Ammon's horn (tissue), 1 donor: ENCODE data around the gene MSMB.
"Not testable (repeated sequence)": the region's sequence is repeated elsewhere in the genome, so short reads cannot be mapped to it uniquely, and the experiment has no call there.

Experiments
- DNase-seq: peaks from one replicate; pipeline ENCODE4 v3.0.0-alpha.2; 2016; ENCODE audit warnings: low spot score

MSMB gene

DNA sequence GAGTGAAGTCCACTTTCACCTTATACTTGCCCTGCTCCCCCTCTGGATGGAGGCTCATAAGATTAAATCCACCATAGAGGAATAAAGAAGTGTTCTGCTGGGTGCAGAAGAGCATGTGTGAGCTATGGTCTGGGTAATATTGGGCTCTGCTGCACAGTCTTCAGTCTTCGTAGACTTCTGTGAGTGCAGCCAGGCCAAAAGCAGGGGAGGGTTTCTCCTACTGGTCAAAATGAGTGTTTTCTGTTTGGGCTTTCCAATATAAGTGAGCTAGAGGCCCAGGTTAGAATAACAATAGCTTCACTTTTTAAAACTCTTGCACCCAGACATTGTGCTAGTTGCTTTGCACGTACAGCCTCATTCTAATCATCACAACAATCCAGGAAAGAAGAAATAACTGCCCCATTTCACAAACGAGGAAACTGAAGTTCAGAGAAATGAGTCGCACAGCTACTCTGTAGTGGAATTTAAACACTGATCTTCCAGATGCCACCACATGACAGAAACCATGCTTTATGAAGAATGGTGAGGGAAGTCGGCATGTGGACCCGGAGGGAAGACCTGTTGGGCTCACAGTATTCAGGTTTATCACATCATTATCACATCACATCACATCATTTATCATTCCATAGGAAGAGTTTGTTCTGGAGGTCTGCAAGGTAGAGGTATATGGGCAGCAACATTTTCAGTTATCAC is 23.8 kb upstream of the MSMB start:
- DNase-seq: no peak

DNA sequence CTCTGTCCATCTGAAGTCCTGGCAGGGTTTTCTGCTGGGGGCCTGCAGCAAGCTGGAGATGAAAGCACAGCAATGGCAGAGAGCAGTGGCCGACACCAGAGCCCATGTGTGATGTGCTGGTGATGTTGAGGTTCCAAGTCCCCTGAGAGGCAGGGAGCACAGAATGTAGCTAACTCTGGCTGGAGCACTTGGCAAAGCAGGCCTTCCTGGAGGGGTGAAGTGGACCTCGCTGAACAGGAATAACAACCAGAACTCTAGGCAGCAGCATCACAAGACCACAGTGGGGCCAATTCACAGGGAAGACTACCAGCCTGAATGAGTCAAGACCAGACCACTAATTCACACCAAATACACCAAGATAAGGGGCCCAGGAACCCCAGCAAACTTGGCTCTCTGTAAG is 22.8 kb upstream of the MSMB start:
- no peak for DNase-seq

DNA sequence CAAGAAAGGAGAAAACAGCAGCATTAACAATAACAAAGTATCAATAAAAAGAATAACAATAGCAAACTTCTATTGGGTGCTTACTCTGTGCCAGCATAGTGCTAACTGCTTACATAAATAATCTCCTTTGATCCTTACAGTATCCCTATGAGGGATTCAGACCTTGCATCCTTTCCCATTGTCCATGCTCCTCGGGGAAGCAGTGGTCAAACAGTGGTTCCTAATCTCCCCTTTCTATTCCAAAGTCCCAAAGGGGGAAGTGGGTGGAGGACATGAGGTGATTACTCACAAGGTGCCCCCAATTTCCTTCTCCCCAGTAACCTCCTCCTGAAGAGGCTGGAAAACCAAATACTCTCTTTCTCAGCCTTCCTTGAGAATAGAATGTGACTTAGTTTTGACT is 22.0 kb upstream of the MSMB start:
- DNase-seq: no peak

DNA sequence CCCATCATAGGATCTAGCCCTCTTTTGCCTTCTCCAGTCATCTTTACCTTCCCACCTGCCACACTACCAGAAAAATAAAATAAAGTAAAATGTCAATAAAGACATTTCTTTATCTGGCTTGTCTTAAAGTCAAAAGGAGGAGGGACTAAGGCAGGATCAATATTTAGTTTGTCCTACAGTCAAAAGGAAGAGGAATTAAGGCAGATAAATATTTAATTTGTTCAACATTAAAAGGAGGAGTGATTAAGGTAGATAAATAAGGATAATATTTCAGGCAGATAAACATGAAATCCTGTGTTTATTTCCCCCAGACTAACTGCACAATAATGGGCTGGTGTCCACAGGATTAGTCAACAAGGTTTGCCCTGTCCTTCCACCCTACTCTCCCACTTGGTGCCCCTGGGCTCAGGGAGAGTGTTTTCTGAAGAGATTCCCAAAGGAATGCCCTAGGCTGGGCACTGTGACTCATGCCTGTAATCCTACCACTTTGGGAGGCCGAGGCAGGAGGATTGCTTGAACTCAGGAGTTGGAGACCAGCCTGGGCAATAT is 18.3 kb upstream of the MSMB start:
- no peak for DNase-seq

DNA sequence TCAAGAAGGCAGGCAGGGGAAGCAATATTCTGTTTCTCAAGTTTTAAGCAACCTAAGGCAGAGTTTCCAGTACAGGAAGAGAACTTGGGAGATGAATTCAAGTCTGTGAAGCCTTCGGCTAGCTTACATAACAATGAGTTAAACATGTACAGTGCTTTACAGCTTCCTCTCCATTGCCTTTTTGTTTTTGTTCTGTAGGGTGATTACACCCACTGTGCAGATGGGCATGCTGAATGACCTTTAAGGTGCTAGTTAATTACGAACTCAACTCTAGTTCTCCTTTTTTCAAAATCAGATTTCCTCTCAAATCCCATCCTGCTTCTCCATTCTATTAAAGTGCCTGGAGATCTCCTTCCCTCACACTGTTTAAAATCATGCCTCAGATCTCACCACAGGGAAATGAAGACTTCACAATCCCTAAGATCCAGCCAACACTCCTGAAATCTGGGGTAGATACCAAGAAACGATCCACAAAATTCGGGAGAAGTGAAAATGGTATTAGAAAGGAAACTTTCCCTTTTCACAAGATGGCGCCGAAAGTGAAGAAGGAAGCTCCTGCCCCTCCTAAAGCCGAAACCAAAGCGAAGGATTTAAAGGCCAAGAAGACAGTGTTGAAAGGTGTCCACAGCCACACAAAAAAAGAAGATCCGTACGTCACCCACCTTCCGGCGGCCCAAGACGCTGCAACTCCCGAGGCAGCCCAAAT is 16.8 kb upstream of the MSMB start:
- DNase-seq: no peak

DNA sequence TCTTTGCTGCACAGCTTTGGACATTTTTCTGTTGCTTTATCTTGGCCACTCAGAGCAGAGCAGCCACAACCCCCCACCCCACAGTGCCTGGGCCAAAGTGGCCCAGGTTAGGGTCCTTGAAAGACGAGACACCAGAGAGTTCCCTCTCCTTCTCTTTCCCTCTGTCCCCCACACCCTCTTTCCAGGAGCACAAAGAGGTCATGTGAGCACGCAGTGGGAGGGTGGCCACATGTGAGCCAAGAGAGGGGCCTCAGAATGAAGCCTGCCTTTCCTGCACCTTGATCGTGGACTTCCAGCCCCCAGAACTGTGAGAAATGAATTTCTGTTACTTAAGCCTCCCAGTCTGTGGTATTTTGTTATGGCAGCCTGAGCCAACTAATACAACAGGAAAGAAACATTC is 14.6 kb upstream of the MSMB start:
- no peak for DNase-seq

DNA sequence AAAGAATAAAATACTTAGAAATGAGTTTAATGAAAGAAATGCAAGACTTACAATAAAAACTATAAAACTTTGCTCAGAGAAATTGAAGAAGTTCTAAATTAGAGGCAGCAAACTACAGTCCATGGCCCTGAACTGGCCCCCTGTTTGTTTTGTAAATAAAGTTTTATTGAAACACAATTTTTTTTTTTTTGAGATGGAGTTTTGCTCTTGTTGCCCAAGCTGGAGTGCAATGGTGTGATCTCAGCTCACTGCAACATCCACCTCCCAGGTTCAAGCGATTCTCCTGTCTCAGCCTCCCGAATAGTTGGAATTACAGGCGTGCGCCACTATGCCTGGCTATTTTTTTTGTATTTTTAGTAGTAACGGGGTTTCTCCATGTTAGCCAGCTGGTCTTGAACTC is 11.9 kb upstream of the MSMB start:
- DNase-seq: not testable (repeated sequence)

DNA sequence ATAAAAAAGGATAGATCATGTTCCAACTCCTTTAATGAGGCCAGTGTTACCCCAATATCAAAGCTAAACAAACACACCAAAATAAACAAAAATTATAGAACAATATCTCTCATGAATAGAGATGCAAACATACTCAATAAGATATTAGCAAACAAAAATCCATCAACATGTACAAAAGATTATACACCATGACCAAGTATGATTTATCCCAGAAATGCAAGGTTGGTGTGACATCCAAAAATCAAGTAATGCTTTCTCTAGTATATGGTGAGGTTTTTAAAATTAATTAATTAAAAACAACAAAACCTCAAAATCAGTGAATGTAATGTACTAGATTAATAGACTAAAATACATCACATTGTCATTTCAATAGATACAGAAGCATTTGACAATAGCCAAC is 11.0 kb upstream of the MSMB start:
- no peak for DNase-seq

DNA sequence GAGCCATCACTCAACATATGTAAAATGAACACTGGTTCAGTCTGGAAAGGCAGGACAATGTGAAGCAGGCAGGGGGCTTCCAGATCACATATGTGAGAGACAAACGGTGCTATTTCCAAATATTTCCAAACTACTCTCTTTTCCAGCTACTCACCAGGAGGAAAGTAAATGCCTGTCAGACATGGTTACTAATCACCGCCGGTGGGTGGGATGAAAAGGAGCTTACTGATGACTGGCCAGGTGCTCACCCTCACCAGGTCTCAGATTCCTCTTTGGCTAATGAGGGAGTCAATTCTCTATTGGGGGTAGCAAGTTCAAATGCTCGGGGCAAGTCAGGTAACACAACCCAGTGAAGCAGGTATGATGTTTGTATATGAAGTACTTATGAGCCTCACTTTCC is 9.7 kb upstream of the MSMB start:
- no peak for DNase-seq

DNA sequence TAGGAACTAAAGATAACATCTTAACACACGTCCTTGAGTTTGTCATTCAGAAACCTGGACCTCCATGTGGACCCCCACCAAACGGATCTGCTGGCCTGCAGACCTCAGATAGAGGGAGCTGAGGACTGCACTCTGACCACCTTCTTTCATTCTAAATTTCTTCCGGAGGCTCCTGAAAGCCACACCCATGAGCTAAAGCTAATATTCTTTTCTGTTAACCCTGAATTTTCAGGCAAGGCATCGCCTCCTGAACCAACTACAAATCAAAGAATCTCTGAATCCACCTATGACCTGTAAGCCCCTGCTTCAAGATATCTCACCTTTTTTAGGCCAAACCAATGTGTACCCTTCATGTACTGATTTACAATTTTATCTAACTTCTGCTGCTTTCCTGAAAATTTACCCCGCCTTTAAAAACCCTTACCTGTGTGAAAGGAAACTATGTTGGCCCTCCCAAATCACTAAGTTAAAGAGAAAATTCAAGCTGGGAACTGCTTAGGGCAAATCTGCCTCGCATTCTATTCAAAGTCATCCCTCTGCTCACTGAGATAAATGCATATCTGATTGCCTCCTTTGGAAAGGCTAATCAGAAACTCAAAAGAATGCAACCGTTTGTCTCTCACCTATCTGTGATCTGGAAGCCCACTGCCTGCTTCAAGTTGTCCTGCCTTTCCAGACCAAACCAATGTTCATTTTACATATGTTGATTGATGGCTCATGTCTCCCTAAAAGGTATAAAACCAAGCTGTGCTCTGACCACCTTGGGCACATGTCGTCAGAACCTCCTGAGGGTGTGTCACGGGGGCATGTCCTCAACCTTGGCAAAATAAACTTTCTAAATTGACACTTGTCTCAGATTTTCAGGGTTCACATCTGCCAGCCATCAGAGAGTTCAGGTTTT is 7.7 kb upstream of the MSMB start:
- no peak for DNase-seq

DNA sequence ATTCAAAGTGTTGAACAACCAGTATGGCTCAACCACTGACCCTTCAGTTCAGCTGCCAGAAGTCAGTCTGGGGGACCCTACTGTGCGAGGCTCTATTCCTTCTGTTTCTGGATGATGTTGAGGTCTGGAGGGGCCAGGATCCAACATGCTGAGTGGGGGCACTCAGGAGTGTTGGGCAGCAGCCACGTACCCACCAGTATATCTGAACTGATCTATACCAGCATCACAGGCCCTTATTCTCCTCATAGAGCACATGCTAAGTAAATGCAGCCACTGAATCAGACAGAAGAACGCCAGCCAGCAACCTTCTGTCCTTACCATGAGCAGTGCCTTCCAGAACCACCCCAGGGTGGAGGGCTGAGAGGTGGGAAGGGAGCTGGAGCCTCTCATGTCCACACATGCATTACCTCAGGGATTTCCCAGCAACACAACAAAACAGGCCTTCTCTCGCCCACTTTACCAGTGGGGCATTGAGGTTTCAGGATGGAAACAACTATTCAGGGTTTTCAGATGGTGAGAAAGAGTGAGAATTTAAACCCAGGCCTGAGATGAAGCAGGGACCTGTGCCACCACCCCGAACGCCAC is 6.8 kb upstream of the MSMB start:
- no peak for DNase-seq

DNA sequence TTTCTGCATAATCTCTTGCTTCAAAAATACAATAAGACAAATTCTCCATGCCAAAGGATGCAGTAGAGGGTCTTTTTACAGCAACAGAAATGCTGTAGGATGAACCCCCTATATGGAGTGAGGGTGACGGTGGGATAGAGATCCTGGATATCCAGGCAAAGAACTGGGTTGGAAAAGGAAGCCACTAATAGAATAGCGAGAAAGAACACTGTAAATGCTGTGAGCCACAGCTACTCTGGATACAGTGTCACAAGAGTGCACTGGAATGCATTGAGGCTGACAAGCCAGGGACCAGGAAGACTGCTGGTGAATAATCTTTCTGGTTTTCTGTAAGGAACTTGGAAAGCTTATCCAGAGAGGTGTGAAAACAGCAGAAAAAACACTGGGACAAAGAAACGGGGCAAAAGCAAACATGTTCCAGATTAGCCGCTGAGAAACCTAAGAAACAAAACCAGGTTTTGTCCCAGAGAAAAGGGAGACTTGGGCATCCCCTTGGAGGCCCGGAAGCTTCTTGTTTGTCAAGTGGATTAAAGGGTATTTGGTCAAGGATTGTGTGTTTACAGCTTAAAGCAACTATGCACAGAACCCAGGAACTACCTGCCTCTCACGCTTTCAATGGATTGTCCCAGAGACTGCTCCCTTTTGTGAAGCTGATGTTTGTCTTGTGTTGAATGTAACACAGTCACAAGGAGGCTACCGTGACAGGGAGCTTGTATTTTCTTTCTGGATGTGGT is 6.2 kb upstream of the MSMB start:
- DNase-seq: no peak

DNA sequence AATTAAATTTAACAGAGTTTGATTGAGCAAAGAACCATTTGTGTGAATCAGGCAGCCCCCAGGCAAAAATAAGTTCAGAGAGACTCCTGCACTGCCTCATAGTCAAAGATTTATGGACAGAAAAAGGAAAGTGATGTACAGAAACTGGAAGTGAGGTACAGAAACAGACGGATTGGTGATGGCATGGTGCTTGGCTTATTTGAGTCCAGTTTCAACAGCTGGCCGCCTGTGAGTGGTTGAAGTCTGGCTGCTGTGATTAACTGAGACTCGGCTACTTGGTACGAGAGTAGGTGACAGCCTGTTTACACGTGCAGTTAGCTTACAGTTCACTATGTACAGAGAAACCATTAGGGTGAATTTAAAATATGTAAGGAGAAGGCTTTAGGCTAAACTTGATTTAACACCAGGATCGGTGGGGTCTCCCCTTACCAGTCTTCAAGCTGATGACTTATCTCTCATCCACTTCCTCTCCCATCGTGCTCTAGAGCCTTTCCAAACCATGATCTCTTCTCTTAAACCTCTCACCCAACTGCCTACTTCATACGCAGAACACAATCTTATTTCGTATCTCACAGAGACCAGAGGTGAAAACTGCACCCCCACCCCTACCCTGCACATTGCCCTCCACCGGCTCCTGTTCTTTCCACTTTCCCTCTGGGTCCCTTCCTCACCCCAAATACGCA is 5.0 kb upstream of the MSMB start:
- DNase-seq: no peak

DNA sequence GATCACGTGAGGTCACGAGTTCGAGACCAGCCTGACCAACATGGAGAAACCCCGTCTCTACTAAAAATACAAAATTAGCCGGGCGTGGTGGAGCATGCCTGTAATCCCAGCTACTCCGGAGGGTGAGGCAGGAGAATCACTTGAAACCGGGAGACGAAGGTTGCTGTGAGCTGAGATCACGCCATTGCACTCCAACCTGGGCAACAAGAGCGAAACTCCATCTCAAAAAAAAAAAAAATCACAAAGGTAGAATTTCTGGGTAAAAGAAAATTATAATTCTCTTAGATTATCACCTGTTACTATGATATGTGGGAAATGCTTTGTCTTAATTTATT is 3.4 kb upstream of the MSMB start:
- DNase-seq: not testable (repeated sequence)

DNA sequence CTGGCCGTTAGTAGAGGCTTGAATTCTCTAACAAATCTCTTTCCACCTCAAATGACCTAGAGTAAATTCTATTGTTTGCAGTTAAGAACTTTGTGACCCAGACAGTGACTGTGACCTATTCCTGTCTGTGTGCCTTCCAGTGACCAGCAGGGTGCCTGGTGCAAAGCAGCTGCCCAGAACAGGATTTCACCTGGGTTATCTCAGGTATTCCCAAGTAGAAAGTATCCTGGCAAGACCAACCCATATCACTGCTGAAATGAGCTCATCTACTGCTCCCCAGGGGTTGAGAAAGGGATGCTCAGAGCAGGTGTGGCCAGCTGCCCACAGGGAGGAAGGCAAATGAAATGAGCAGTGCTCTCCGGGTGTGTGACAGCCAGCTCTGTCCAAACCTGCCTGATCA is 2.1 kb upstream of the MSMB start:
- DNase-seq: no peak

DNA sequence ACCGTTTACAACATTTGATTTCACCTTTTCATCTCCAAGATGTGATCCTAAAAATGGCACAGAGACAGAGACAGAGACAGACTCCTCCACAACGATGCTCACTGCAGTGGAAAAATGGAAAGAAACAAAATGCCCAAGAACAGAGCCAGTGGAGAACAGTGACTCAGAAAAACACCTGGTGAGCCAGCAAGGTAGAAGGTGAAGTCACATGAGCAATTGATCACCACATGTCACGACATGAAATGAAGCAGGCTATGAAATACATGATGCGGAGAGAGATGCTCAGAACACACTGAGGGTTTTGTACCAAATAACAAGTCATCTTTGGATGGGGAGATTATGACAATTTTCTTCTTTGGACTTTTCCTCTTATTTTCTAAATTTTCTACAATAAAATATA is 3.5 kb downstream of the MSMB start:
- DNase-seq: no peak

DNA sequence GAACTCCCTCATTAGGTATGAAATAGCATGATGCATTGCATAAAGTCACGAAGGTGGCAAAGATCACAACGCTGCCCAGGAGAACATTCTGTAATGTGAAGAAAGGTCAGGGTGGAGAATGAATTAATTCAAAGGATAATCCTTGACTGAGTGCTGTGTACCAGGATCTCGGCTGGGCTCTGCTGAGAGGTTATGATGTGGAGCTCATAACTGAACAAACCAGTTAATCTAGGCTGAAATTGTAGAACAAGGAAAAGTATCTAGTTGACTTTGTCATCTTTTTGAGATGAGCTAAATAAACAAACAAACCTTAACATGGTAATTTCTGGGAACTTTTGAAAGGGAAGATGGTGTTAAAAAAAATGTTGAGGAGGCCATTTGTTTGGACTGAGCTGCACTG is 6.1 kb downstream of the MSMB start:
- DNase-seq: no peak

DNA sequence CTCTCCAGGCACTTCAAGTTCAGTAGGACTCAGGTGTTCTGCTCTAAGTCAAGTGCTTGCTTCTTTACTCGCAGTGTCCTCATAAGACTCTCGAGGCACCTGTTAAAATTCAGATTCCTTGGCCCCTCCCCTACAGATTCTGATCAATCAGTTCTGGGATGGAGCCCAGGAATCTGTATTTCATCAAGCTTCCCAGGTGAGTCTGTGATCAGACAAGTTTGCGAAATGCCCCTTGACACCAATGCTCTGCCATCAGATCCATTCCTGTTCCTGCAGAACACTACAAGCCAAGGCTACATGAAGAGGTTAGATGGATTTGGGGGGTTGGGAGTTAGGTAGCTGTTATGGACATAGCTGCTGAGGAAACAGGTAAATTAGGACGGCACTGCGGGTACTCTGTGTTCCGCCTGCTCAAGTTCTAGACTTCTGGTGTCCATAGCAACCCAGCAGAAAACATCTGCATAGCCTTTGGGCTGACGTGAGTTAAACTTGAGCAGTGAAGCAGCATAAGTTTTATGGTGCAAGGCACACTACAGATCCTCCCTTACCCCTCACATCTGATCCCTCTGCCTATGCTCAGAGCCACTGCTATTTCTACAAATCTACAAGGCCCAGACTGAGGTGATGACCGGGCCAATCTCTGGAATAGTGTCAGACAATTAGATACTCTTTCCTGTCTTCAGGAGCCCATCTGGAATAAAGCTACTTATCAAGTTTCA is 8.8 kb downstream of the MSMB start:
- no peak for DNase-seq

DNA sequence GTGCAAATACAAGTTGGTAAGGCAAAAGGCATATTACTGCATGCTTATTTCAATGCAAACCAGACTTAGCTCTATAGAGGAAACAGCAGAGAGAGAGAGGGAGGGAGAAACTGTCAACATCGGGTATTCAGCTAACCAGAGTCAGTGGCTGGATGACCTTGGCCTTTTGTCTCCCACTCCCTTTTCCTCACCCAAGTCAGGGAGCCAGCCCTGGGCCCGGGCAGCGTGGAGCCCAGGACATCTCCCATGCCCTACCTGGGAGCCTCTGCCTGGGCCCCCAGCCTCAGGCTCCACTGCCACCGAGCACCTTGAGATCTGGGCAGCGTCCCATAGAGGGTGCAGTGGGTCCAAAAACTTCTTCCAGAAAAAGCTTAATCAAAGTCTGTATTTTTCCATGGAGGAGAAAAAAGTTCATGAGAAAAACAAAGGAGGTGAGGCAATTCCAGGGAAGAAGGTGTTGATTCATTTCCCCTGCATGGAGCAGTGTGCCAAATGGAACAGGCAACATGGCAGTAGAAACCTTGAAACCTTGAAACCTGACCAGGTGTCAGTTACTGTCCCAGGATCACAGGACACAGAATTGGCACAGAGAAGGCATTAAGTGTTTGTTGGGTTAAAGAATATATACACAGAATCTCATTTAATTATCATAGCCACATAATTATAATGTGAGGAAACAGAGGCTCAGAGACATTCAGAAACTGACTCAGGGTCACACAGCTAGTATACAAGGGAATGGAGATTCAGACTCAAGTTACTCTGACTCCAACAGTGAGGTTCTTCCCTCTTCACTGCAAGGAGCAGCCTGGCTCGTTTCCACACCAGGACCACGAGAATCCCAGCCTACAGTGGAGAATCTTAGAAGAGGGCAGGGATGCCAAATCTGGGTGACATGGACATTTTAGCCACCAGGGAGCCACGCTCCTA is 9.9 kb downstream of the MSMB start:
- DNase-seq: no peak
